Ishikawa (cell line): ENCODE measurements around the gene ICA1.

Source experiments
- CEBPB ChIP-seq: IDR thresholded peaks from 2 replicates; pipeline ENCODE4 v1.6.1; 2012
- CREB1 ChIP-seq: IDR thresholded peaks from 2 replicates; pipeline ENCODE4 v1.6.1; 2012; ENCODE audit warnings: low read depth
- EGR1 ChIP-seq: IDR thresholded peaks from 2 replicates; pipeline ENCODE4 v1.6.1; 2012
- EP300 ChIP-seq: IDR thresholded peaks from 2 replicates; pipeline ENCODE4 v1.6.1; 2012; ENCODE audit warnings: borderline replicate concordance
- FOXM1 ChIP-seq: IDR thresholded peaks from 2 replicates; pipeline ENCODE4 v1.6.1; 2012; ENCODE audit warnings: low read depth, borderline replicate concordance
- NFIC ChIP-seq: IDR thresholded peaks from 2 replicates; pipeline ENCODE4 v1.6.1; 2012
- RAD21 ChIP-seq: IDR thresholded peaks from 2 replicates; pipeline ENCODE4 v1.6.1; 2012; ENCODE audit warnings: low read depth
- TAF1 ChIP-seq: IDR thresholded peaks from 2 replicates; pipeline ENCODE4 v1.6.1; 2012; ENCODE audit warnings: low read depth, mild to moderate bottlenecking
- TCF12 ChIP-seq: IDR thresholded peaks from 2 replicates; pipeline ENCODE4 v1.6.1; 2012; ENCODE audit warnings: low read depth
- TEAD4 ChIP-seq: IDR thresholded peaks from 2 replicates; pipeline ENCODE4 v1.6.1; 2012
- YY1 ChIP-seq: IDR thresholded peaks from 2 replicates; pipeline ENCODE4 v1.6.1; 2012; ENCODE audit warnings: low read depth
- ZBTB7A ChIP-seq: IDR thresholded peaks from 2 replicates; pipeline ENCODE4 v1.6.1; 2012; ENCODE audit warnings: low read depth
- TF ChIP-seq, protein P1 (sequence below): IDR thresholded peaks from 2 replicates; pipeline ENCODE4 v1.6.1; 2012; ENCODE audit warnings: low read depth, mild to moderate bottlenecking
- TF ChIP-seq, protein P2 (sequence below): IDR thresholded peaks from 2 replicates; pipeline ENCODE4 v1.6.1; 2012
- TF ChIP-seq, protein P3 (sequence below): IDR thresholded peaks from 2 replicates; pipeline ENCODE4 v1.6.1; 2012

Gene ICA1

DNA sequence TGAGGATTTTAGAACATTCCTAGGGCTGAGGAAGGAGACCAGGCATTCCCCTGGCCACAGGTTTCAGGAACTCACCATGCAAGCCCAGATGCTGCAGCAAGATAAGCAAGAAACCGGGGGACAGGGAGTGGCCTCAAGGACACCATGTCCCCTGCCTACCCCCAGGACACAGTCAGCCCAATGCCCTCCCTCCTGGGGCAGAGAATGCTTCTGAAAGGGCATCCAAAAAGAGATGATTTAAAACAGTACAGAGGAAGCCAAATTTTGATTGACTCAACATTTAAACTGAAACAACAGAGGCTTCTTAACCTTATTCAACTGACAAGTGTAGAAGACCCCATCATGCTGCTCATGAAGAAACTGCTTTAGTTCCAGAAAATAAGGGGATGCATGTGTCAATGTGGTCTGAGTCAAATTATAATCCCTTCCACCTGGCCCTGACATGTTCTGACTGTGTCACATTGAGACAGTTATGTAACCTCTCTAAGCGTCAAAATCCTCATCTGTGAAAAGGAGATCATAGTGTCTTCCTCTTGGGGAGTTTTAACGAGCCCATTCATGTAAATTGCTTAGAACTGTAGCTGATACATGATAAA, 60.0 kb downstream of the ICA1 start:
- TF ChIP-seq CEBPB = no peak
- TF ChIP-seq, protein P1, sequence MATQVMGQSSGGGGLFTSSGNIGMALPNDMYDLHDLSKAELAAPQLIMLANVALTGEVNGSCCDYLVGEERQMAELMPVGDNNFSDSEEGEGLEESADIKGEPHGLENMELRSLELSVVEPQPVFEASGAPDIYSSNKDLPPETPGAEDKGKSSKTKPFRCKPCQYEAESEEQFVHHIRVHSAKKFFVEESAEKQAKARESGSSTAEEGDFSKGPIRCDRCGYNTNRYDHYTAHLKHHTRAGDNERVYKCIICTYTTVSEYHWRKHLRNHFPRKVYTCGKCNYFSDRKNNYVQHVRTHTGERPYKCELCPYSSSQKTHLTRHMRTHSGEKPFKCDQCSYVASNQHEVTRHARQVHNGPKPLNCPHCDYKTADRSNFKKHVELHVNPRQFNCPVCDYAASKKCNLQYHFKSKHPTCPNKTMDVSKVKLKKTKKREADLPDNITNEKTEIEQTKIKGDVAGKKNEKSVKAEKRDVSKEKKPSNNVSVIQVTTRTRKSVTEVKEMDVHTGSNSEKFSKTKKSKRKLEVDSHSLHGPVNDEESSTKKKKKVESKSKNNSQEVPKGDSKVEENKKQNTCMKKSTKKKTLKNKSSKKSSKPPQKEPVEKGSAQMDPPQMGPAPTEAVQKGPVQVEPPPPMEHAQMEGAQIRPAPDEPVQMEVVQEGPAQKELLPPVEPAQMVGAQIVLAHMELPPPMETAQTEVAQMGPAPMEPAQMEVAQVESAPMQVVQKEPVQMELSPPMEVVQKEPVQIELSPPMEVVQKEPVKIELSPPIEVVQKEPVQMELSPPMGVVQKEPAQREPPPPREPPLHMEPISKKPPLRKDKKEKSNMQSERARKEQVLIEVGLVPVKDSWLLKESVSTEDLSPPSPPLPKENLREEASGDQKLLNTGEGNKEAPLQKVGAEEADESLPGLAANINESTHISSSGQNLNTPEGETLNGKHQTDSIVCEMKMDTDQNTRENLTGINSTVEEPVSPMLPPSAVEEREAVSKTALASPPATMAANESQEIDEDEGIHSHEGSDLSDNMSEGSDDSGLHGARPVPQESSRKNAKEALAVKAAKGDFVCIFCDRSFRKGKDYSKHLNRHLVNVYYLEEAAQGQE = no peak
- TF ChIP-seq TAF1 = no peak
- TF ChIP-seq, protein P2, sequence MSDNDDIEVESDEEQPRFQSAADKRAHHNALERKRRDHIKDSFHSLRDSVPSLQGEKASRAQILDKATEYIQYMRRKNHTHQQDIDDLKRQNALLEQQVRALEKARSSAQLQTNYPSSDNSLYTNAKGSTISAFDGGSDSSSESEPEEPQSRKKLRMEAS = no peak
- no peak for TF ChIP-seq TEAD4
- TF ChIP-seq RAD21 = no peak
- TF ChIP-seq, protein P3, sequence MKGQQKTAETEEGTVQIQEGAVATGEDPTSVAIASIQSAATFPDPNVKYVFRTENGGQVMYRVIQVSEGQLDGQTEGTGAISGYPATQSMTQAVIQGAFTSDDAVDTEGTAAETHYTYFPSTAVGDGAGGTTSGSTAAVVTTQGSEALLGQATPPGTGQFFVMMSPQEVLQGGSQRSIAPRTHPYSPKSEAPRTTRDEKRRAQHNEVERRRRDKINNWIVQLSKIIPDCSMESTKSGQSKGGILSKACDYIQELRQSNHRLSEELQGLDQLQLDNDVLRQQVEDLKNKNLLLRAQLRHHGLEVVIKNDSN = no peak
- TF ChIP-seq YY1 = no peak
- TF ChIP-seq EP300 = no peak
- TF ChIP-seq ZBTB7A = no peak
- TF ChIP-seq NFIC = no peak
- TF ChIP-seq FOXM1 = no peak
- no peak for TF ChIP-seq TCF12
- no peak for TF ChIP-seq CREB1
- TF ChIP-seq EGR1 = no peak

DNA sequence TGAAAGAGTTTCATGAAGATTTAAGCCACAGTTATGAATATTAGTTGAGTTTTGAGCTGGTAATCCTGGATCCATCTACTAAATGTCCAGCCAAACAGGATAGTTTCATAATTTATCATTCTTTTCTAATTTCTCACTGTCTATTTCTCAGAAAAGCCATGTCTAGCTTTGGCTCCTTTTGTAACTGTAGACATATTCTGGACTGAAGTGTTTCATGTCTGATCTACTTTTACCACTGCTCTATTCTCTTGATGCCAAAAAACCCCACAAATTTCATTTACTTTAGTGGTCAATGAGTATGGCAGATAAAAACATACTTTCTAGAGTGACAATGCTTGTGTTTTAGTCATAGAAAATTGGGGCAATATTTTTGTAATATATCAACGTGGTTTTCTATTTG, 61.2 kb downstream of the ICA1 start:
- TF ChIP-seq, protein P1 = no peak
- TF ChIP-seq ZBTB7A (no peak), TEAD4 (no peak), CEBPB (no peak), NFIC (no peak), TAF1 (no peak), RAD21 (no peak), EP300 (no peak)

DNA sequence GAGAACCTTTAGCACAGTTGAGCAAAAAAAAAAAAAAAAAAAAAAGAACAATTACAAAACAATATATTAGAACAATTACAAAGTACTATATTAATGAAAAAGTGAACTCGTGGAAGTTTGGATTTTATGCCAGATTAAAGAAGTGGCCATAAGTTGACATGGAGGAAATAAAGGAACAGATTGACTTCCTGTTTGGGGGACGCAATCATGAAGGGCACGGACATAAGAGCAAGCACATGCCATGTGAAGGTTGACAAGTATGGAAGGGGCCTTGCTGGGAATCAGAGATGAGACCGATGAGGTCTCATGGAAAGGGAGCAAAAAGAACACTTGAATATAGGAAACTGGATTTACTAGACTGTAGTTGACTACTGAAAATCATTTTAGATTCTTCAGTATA, 61.7 kb downstream of the ICA1 start:
- TF ChIP-seq CREB1 (no peak), EGR1 (no peak), TEAD4 (no peak), NFIC (no peak), CEBPB (no peak), ZBTB7A (no peak), TAF1 (no peak), TCF12 (no peak), YY1 (no peak), EP300 (no peak), FOXM1 (no peak), RAD21 (no peak)
- TF ChIP-seq, protein P3 = no peak
- TF ChIP-seq, protein P1 = no peak
- TF ChIP-seq, protein P2 = no peak

DNA sequence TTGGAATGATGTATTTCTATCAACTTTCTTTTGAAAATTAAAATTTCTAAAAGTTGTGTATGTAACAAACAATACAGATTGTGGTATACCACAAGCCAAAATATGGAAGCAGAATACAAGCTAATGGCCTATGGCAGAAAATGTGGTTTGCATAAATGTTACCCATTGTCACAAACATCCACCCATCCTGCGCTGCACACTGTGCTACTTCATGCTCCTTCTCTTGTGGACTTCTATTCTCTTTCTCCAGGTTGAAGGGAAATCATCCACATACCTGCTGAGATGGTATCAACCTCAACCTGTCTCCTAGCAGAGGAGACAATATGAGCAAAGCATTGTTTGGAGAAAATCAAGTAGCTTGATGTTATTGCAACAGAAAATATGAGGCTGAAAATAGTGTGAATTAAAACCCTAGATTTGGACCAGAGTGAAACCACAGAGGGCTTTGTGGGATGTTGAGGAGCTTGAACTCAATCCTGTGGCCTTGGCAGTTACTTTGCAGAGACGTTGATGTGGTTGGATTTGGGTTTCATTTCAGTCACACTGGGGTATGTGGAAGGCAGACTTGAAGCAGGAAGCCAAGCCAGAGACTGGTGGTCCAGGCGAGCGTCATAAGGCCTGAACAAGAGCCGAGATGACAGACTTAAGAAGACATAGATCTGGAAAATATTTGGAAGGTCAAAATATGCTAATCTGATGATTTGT, 63.8 kb downstream of the ICA1 start:
- TF ChIP-seq TEAD4 = no peak
- TF ChIP-seq TAF1 = no peak
- TF ChIP-seq ZBTB7A = no peak
- no peak for TF ChIP-seq CEBPB
- no peak for TF ChIP-seq FOXM1
- TF ChIP-seq, protein P1 = no peak
- TF ChIP-seq RAD21 = no peak
- TF ChIP-seq EP300 = no peak
- TF ChIP-seq, protein P3 = no peak
- TF ChIP-seq NFIC = no peak
- no peak for TF ChIP-seq TCF12
- TF ChIP-seq, protein P2 = no peak
